GM23338 (cell line): Measurements from ENCODE around the gene SNX2. TPM values are rescaled to one million over a fixed set of nuclear protein-coding genes. Genes with fewer than 3 reads are reported as not detected.

ENCODE experiments used
- ATAC-seq: fragments of 200-7000 bp; cut with Tn5 transposase; 3 replicates; pipeline ENCODE4 v1.9.1; 2020
- DNase-seq: peaks from one replicate; pipeline ENCODE4 v3.0.0-alpha.2; 2015; ENCODE audit warnings: low spot score
- H2AFZ ChIP-seq: fragments of 200-600 bp; sonication (generic); 2 replicates; pipeline ENCODE4 v1.8.0; 2016; ENCODE audit warnings: antibody characterized with exemption, mild to moderate bottlenecking, moderate library complexity
- H3F3A ChIP-seq: fragments of 200-600 bp; sonication (generic); replicated peaks from 2 replicates; pipeline ENCODE4 v1.8.0; 2017; ENCODE audit warnings: antibody characterized with exemption, mixed run types, low read depth
- H3K27ac ChIP-seq: fragments of 200-600 bp; sonication (generic); 2 replicates; pipeline ENCODE4 v1.6.1; 2016; ENCODE audit warnings: low read depth
- H3K27me3 ChIP-seq: fragments of 200-600 bp; sonication (generic); 2 replicates; pipeline ENCODE4 v1.8.0; 2016; ENCODE audit warnings: mild to moderate bottlenecking, mixed run types, moderate library complexity; ENCODE audit not compliant: insufficient read depth
- H3K36me3 ChIP-seq: fragments of 200-600 bp; sonication (generic); 2 replicates; pipeline ENCODE4 v1.8.0; 2016; ENCODE audit warnings: mild to moderate bottlenecking; ENCODE audit not compliant: insufficient read depth
- H3K4me1 ChIP-seq: fragments of 200-600 bp; sonication (generic); 2 replicates; pipeline ENCODE4 v1.8.0; 2016; ENCODE audit warnings: mild to moderate bottlenecking, moderate library complexity; ENCODE audit not compliant: insufficient read depth
- H3K4me2 ChIP-seq: fragments of 200-600 bp; sonication (generic); 2 replicates; pipeline ENCODE4 v1.7.1; 2017; ENCODE audit warnings: mixed run types
- H3K4me3 ChIP-seq: fragments of 200-600 bp; sonication (generic); 2 replicates; pipeline ENCODE4 v1.6.1; 2016; ENCODE audit warnings: mixed run types
- H3K79me2 ChIP-seq: fragments of 200-600 bp; sonication (generic); replicated peaks from 2 replicates; pipeline ENCODE4 v1.8.0; 2017; ENCODE audit warnings: mild to moderate bottlenecking; ENCODE audit not compliant: insufficient read depth
- H3K9me2 ChIP-seq: fragments of 200-600 bp; sonication (generic); 2 replicates; pipeline ENCODE4 v1.8.0; 2017; ENCODE audit not compliant: insufficient read depth
- H4K20me1 ChIP-seq: fragments of 200-600 bp; sonication (generic); replicated peaks from 2 replicates; pipeline ENCODE4 v1.8.0; 2017; ENCODE audit warnings: mild to moderate bottlenecking; ENCODE audit not compliant: insufficient read depth
- H3K27ac Mint-ChIP-seq: 2 replicates; pipeline ENCODE4 v1.8.0; 2020; ENCODE audit warnings: inconsistent platforms, mild to moderate bottlenecking, moderate library complexity, mixed read lengths
- H3K27me3 Mint-ChIP-seq: 3 replicates; pipeline ENCODE4 v1.8.0; 2022; ENCODE audit warnings: low read depth, mild to moderate bottlenecking, moderate library complexity, mixed read lengths, inconsistent platforms; ENCODE audit not compliant: insufficient read depth, poor library complexity
- H3K36me3 Mint-ChIP-seq: 3 replicates; pipeline ENCODE4 v1.8.0; 2021; ENCODE audit warnings: low read depth, mild to moderate bottlenecking, inconsistent platforms, moderate library complexity, mixed read lengths
- H3K4me1 Mint-ChIP-seq: 3 replicates; pipeline ENCODE4 v1.8.0; 2020; ENCODE audit warnings: mild to moderate bottlenecking, inconsistent platforms, mixed read lengths
- H3K4me3 Mint-ChIP-seq: 3 replicates; pipeline ENCODE4 v1.8.0; 2021; ENCODE audit warnings: moderate library complexity, mild to moderate bottlenecking, inconsistent platforms, mixed read lengths
- H3K9me3 Mint-ChIP-seq: 3 replicates; pipeline ENCODE4 v1.8.0; 2020; ENCODE audit warnings: moderate library complexity, mild to moderate bottlenecking, inconsistent platforms, mixed read lengths
- CREB1 ChIP-seq: fragments of 250-450 bp; sonication (Bioruptor Pico); IDR thresholded peaks from 2 replicates; pipeline ENCODE4 v1.5.0; 2020; ENCODE audit warnings: low read depth, mild to moderate bottlenecking, moderate library complexity
- EZH2 ChIP-seq: fragments of 200-600 bp; sonication (generic); IDR thresholded peaks from one replicate; pipeline ENCODE4 v1.8.0; 2017; ENCODE audit warnings: antibody characterized with exemption, mild to moderate bottlenecking, low read depth; ENCODE audit not compliant: unreplicated experiment
- EZH2phosphoT487 ChIP-seq: fragments of 200-600 bp; sonication (generic); IDR thresholded peaks from one replicate; pipeline ENCODE4 v1.8.1; 2018; ENCODE audit warnings: antibody characterized with exemption; ENCODE audit not compliant: unreplicated experiment
- JUNB ChIP-seq: IDR thresholded peaks from one replicate; pipeline ENCODE4 v1.6.1; 2016; ENCODE audit warnings: antibody characterized with exemption; ENCODE audit not compliant: unreplicated experiment
- NANOG ChIP-seq: IDR thresholded peaks from 2 replicates; pipeline ENCODE4 v1.6.1; 2016; ENCODE audit warnings: antibody characterized with exemption, borderline replicate concordance
- POLR2AphosphoS5 ChIP-seq: IDR thresholded peaks from 2 replicates; pipeline ENCODE4 v1.6.1; 2016; ENCODE audit warnings: antibody characterized with exemption, low read depth
- STAT1 ChIP-seq: IDR thresholded peaks from one replicate; pipeline ENCODE4 v1.6.1; 2016; ENCODE audit warnings: antibody characterized with exemption; ENCODE audit not compliant: unreplicated experiment
- ZNF114 ChIP-seq: fragments of 250-450 bp; sonication (Bioruptor Pico); IDR thresholded peaks from 2 replicates; pipeline ENCODE4 v1.5.0; 2020; ENCODE audit warnings: mild to moderate bottlenecking, moderate library complexity
- ZNF331 ChIP-seq: fragments of 250-450 bp; sonication (Bioruptor Pico); IDR thresholded peaks from 2 replicates; pipeline ENCODE4 v1.5.0; 2020; ENCODE audit warnings: low read depth, mild to moderate bottlenecking, moderate library complexity
- polyA plus RNA-seq: library from polyadenylated mRNA; unstranded; fragments of >200 nt; fragmentation: Nextera tagmentation; extraction: Ambion mirVana; gene quantifications from 2 replicates; pipeline ENCODE4 v1.2.1, GENCODE V29; 2016
- total RNA-seq: library from RNA; depleted of rRNA; stranded (reverse); fragments of >200 nt; shearing (Covaris generic); gene quantifications from 2 replicates; pipeline ENCODE4 v1.2.3, GENCODE V29; 2014
- TF ChIP-seq, protein P1 (sequence below): IDR thresholded peaks from one replicate; pipeline ENCODE4 v1.6.1; 2018; ENCODE audit warnings: antibody characterized with exemption; ENCODE audit not compliant: unreplicated experiment
- TF ChIP-seq, protein P2 (sequence below), 2 experiments: fragments of 200-600 bp in 1 of 2; sonication (generic) in 1 of 2; conservative IDR thresholded peaks; 2 replicates each; pipeline versions ENCODE4 v1.5.1 to v1.6.1; 2016 to 2017; ENCODE audit warnings: antibody characterized with exemption in 2 of 2, low read depth in 2 of 2, mild to moderate bottlenecking in 2 of 2, moderate library complexity in 1 of 2
- TF ChIP-seq, protein P3 (sequence below): IDR thresholded peaks from 2 replicates; pipeline ENCODE4 v1.6.1; 2016; ENCODE audit warnings: antibody characterized with exemption
- TF ChIP-seq, protein P4 (sequence below): fragments of 250-450 bp; sonication (Bioruptor Pico); IDR thresholded peaks from 2 replicates; pipeline ENCODE4 v1.5.0; 2020; ENCODE audit warnings: mild to moderate bottlenecking, moderate library complexity

Gene SNX2
- total and polyA plus RNA-seq, 2 experiments from 2014 or later = 50.8 to 67.8 TPM

DNA sequence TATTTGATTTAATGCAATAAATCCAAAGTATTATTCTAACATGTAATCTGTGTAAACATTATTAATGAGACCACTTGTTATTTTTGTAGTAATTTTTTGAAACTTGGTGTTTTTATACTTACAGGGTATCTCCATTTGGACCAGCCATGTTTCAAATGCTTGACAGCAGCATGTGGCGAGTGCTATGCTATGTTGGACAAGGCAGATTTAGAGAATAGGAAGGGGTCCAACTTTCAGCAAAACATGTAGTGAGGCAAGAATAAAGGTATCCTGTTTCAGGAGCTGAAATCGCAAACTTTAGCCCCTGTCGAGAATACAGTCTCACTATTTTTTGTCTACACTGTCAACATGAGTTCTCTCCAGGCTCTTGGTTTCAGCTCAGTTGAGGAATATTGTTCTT, 104.2 kb downstream of the SNX2 start:
- Histone ChIP-seq H3K79me2 (no peaks in the 10 kb centered on the region; the same call in 1 of the 2 replicates), H3K27ac (no peak overlapping the region)

More for the DNA sequence above, 104.2 kb downstream of the SNX2 start:
- Histone ChIP-seq H3K9me2 (peaks cover 6% of the 10 kb centered on the region; the same call in 1 of the 2 replicates), H4K20me1 (no peaks in the 10 kb centered on the region), H3F3A (no peaks in the 10 kb centered on the region), H3K27me3 (no peaks in the 10 kb centered on the region), H3K36me3 (no peaks in the 10 kb centered on the region), H3K4me2 (no peak overlapping the region), H3K4me1 (peaks cover 5% of the 10 kb centered on the region; the same call in 1 of the 2 replicates), H2AFZ (no peak overlapping the region), H3K4me3 (no peak overlapping the region)
- Mint-ChIP-seq H3K9me3 (no peaks in the 10 kb centered on the region), H3K4me1 (peaks cover 5% of the 10 kb centered on the region; the same call in 1 of the 3 replicates), H3K36me3 (no peaks in the 10 kb centered on the region), H3K27ac (no peak overlapping the region), H3K4me3 (no peak overlapping the region), H3K27me3 (peaks cover 2% of the 10 kb centered on the region)
- TF ChIP-seq, protein P1, sequence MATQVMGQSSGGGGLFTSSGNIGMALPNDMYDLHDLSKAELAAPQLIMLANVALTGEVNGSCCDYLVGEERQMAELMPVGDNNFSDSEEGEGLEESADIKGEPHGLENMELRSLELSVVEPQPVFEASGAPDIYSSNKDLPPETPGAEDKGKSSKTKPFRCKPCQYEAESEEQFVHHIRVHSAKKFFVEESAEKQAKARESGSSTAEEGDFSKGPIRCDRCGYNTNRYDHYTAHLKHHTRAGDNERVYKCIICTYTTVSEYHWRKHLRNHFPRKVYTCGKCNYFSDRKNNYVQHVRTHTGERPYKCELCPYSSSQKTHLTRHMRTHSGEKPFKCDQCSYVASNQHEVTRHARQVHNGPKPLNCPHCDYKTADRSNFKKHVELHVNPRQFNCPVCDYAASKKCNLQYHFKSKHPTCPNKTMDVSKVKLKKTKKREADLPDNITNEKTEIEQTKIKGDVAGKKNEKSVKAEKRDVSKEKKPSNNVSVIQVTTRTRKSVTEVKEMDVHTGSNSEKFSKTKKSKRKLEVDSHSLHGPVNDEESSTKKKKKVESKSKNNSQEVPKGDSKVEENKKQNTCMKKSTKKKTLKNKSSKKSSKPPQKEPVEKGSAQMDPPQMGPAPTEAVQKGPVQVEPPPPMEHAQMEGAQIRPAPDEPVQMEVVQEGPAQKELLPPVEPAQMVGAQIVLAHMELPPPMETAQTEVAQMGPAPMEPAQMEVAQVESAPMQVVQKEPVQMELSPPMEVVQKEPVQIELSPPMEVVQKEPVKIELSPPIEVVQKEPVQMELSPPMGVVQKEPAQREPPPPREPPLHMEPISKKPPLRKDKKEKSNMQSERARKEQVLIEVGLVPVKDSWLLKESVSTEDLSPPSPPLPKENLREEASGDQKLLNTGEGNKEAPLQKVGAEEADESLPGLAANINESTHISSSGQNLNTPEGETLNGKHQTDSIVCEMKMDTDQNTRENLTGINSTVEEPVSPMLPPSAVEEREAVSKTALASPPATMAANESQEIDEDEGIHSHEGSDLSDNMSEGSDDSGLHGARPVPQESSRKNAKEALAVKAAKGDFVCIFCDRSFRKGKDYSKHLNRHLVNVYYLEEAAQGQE = no peak
- no peak for TF ChIP-seq ZNF331
- no peak for TF ChIP-seq EZH2phosphoT487
- TF ChIP-seq JUNB = no peak
- TF ChIP-seq CREB1 = no peak
- no peak for TF ChIP-seq NANOG
- no peak for TF ChIP-seq ZNF114
- TF ChIP-seq EZH2 = no peak
- TF ChIP-seq POLR2AphosphoS5 = no peak
- TF ChIP-seq, protein P2, sequence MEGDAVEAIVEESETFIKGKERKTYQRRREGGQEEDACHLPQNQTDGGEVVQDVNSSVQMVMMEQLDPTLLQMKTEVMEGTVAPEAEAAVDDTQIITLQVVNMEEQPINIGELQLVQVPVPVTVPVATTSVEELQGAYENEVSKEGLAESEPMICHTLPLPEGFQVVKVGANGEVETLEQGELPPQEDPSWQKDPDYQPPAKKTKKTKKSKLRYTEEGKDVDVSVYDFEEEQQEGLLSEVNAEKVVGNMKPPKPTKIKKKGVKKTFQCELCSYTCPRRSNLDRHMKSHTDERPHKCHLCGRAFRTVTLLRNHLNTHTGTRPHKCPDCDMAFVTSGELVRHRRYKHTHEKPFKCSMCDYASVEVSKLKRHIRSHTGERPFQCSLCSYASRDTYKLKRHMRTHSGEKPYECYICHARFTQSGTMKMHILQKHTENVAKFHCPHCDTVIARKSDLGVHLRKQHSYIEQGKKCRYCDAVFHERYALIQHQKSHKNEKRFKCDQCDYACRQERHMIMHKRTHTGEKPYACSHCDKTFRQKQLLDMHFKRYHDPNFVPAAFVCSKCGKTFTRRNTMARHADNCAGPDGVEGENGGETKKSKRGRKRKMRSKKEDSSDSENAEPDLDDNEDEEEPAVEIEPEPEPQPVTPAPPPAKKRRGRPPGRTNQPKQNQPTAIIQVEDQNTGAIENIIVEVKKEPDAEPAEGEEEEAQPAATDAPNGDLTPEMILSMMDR (conservative IDR thresholded peaks at IDR 0.05; ENCODE audit: low read depth in 2 of 2) = no peak
- TF ChIP-seq STAT1 = no peak
- TF ChIP-seq, protein P3, sequence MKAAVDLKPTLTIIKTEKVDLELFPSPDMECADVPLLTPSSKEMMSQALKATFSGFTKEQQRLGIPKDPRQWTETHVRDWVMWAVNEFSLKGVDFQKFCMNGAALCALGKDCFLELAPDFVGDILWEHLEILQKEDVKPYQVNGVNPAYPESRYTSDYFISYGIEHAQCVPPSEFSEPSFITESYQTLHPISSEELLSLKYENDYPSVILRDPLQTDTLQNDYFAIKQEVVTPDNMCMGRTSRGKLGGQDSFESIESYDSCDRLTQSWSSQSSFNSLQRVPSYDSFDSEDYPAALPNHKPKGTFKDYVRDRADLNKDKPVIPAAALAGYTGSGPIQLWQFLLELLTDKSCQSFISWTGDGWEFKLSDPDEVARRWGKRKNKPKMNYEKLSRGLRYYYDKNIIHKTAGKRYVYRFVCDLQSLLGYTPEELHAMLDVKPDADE = no peak
- TF ChIP-seq, protein P4, sequence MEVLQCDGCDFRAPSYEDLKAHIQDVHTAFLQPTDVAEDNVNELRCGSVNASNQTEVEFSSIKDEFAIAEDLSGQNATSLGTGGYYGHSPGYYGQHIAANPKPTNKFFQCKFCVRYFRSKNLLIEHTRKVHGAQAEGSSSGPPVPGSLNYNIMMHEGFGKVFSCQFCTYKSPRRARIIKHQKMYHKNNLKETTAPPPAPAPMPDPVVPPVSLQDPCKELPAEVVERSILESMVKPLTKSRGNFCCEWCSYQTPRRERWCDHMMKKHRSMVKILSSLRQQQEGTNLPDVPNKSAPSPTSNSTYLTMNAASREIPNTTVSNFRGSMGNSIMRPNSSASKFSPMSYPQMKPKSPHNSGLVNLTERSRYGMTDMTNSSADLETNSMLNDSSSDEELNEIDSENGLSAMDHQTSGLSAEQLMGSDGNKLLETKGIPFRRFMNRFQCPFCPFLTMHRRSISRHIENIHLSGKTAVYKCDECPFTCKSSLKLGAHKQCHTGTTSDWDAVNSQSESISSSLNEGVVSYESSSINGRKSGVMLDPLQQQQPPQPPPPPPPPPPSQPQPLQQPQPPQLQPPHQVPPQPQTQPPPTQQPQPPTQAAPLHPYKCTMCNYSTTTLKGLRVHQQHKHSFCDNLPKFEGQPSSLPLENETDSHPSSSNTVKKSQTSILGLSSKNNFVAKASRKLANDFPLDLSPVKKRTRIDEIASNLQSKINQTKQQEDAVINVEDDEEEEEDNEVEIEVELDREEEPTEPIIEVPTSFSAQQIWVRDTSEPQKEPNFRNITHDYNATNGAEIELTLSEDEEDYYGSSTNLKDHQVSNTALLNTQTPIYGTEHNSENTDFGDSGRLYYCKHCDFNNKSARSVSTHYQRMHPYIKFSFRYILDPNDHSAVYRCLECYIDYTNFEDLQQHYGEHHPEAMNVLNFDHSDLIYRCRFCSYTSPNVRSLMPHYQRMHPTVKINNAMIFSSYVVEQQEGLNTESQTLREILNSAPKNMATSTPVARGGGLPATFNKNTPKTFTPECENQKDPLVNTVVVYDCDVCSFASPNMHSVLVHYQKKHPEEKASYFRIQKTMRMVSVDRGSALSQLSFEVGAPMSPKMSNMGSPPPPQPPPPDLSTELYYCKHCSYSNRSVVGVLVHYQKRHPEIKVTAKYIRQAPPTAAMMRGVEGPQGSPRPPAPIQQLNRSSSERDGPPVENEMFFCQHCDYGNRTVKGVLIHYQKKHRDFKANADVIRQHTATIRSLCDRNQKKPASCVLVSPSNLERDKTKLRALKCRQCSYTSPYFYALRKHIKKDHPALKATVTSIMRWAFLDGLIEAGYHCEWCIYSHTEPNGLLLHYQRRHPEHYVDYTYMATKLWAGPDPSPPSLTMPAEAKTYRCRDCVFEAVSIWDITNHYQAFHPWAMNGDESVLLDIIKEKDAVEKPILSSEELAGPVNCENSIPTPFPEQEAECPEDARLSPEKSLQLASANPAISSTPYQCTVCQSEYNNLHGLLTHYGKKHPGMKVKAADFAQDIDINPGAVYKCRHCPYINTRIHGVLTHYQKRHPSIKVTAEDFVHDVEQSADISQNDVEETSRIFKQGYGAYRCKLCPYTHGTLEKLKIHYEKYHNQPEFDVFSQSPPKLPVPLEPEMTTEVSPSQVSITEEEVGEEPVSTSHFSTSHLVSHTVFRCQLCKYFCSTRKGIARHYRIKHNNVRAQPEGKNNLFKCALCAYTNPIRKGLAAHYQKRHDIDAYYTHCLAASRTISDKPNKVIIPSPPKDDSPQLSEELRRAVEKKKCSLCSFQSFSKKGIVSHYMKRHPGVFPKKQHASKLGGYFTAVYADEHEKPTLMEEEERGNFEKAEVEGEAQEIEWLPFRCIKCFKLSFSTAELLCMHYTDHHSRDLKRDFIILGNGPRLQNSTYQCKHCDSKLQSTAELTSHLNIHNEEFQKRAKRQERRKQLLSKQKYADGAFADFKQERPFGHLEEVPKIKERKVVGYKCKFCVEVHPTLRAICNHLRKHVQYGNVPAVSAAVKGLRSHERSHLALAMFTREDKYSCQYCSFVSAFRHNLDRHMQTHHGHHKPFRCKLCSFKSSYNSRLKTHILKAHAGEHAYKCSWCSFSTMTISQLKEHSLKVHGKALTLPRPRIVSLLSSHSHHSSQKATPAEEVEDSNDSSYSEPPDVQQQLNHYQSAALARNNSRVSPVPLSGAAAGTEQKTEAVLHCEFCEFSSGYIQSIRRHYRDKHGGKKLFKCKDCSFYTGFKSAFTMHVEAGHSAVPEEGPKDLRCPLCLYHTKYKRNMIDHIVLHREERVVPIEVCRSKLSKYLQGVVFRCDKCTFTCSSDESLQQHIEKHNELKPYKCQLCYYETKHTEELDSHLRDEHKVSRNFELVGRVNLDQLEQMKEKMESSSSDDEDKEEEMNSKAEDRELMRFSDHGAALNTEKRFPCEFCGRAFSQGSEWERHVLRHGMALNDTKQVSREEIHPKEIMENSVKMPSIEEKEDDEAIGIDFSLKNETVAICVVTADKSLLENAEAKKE (CRISPR knock-in tag) = no peak
- ATAC-seq = no peak
- DNase-seq = no peak
